A673 (cell line): ENCODE results near the gene CDK17. TPM values are rescaled to one million over a fixed set of nuclear protein-coding genes. Genes with fewer than 3 reads are reported as not detected.

Experiments
- BruUV-seq: library from RNA; stranded (reverse); fragments of 400-500 nt; replicated peaks from 2 replicates; lab custom pipeline; 2021; lab: Mats Ljungman, UMichigan
- CTCF ChIA-PET: fragments of 300-600 bp; sonication (Branson Sonifier 250); formaldehyde crosslinking; loops from one replicate; lab custom pipeline; 2022; ENCODE audit warnings: antibody characterized with exemption; lab: Charles Lee
- POLR2A ChIA-PET: fragments of 300-600 bp; sonication (Branson Sonifier 250); formaldehyde crosslinking; loops from one replicate; lab custom pipeline; 2022; ENCODE audit warnings: antibody characterized with exemption; ENCODE audit not compliant: low non-redundant PET; lab: Charles Lee
- DNase-seq: peaks from one replicate; pipeline ENCODE4 v3.0.0-alpha.2; 2015; ENCODE audit warnings: low spot score
- H3K27ac ChIP-seq: fragments of 200-600 bp; sonication (generic); 2 replicates; pipeline ENCODE4 v1.5.1; 2016; ENCODE audit warnings: mixed run types, low read depth, mild to moderate bottlenecking, mixed read lengths, antibody characterized with exemption, low read length; ENCODE audit not compliant: poor library complexity, severe bottlenecking
- H3K27me3 ChIP-seq: fragments of 200-600 bp; sonication (generic); replicated peaks from 2 replicates; pipeline ENCODE4 v1.6.1; 2017; ENCODE audit warnings: mixed run types, low read depth, mild to moderate bottlenecking, mixed read lengths, antibody characterized with exemption, low read length; ENCODE audit not compliant: insufficient read depth, poor library complexity
- H3K36me3 ChIP-seq: fragments of 200-600 bp; sonication (generic); 2 replicates; pipeline ENCODE4 v1.6.1; 2016; ENCODE audit warnings: mixed run types, mild to moderate bottlenecking, mixed read lengths, antibody characterized with exemption, low read length; ENCODE audit not compliant: insufficient read depth, poor library complexity, severe bottlenecking
- H3K4me1 ChIP-seq: fragments of 200-600 bp; sonication (generic); 2 replicates; pipeline ENCODE4 v1.6.1; 2017; ENCODE audit warnings: mixed run types, mild to moderate bottlenecking, mixed read lengths, antibody characterized with exemption, low read length; ENCODE audit not compliant: insufficient read depth, poor library complexity, severe bottlenecking
- H3K4me3 ChIP-seq: fragments of 200-600 bp; sonication (generic); 2 replicates; pipeline ENCODE4 v1.5.1; 2016; ENCODE audit warnings: low read depth, mixed run types, mild to moderate bottlenecking, mixed read lengths, low read length; ENCODE audit not compliant: poor library complexity, severe bottlenecking
- H3K9me3 ChIP-seq: fragments of 200-600 bp; sonication (generic); 2 replicates; pipeline ENCODE4 v1.6.1; 2016; ENCODE audit warnings: mixed run types, low read depth, mild to moderate bottlenecking, mixed read lengths, antibody characterized with exemption, low read length; ENCODE audit not compliant: poor library complexity, severe bottlenecking
- CTCF ChIP-seq: fragments of 300-800, 200-600 bp; sonication (generic); conservative IDR thresholded peaks from 2 replicates; pipeline ENCODE4 v1.5.1; 2017; ENCODE audit warnings: low read depth, mild to moderate bottlenecking, antibody characterized with exemption, low read length, moderate library complexity, mixed read lengths
- EZH2 ChIP-seq: fragments of 200-600 bp; sonication (generic); IDR thresholded peaks from 2 replicates; pipeline ENCODE4 v1.6.1; 2017; ENCODE audit warnings: borderline replicate concordance, low read depth, mild to moderate bottlenecking, mixed read lengths, antibody characterized with exemption, low read length; ENCODE audit not compliant: poor library complexity, severe bottlenecking
- intact Hi-C: fragments of 100-400 bp; cut with micrococcal nuclease; formaldehyde crosslinking; loops from one replicate; pipeline ENCODE4 v1.10.0; 2022; ENCODE audit not compliant: unreplicated experiment
- total RNA-seq: library from RNA; stranded (reverse); gene quantifications from 2 replicates; pipeline ENCODE4 v1.2.3, GENCODE V29; 2021

CDK17 gene
- total RNA-seq, 1 experiment from 2014 or later = 34.8 TPM

GRCh38 chr12:96246926-96247505 lies 153.2 kb downstream of the CDK17 start:
- H3K4me3 ChIP-seq = no peak overlapping the region
- intact Hi-C loops = no loop called here
- DNase-seq = no peak
- no peaks in the 10 kb centered on the region for H3K9me3 ChIP-seq
- CTCF ChIA-PET = no interaction called here
- POLR2A ChIA-PET = no interaction called here
- no peaks in the 10 kb centered on the region for H3K27me3 ChIP-seq
- TF ChIP-seq EZH2 (no peak), CTCF (no peak)
- BruUV-seq = no TSS peak
- no peaks in the 10 kb centered on the region for H3K4me1 ChIP-seq
- peaks cover 23% of the 10 kb centered on the region for H3K36me3 ChIP-seq
- H3K27ac ChIP-seq = no peak overlapping the region

- no peak overlapping the region for H3K27ac ChIP-seq
- POLR2A ChIA-PET = no interaction called here
- no peaks in the 10 kb centered on the region for H3K27me3 ChIP-seq
- peaks cover 22% of the 10 kb centered on the region for H3K36me3 ChIP-seq
- no TSS peak for BruUV-seq
- H3K4me3 ChIP-seq = no peak overlapping the region
- H3K9me3 ChIP-seq = no peaks in the 10 kb centered on the region
- DNase-seq = no peak
- H3K4me1 ChIP-seq = peaks cover 8% of the 10 kb centered on the region
- intact Hi-C loops = no loop called here
- TF ChIP-seq CTCF = no peak
- no peak for TF ChIP-seq EZH2
- CTCF ChIA-PET = no interaction called here
These were observed 155.4 kb downstream of the CDK17 start for GRCh38 chr12:96244826-96245225.

GRCh38 chr12:96242597-96242996 lies 157.6 kb downstream of the CDK17 start:
- H3K27ac ChIP-seq = no peak overlapping the region
- POLR2A ChIA-PET = no interaction called here
- intact Hi-C loops = no loop called here

More at GRCh38 chr12:96242597-96242996, 157.6 kb downstream of the CDK17 start:
- H3K4me1 ChIP-seq = peaks cover 15% of the 10 kb centered on the region
- BruUV-seq = no TSS peak
- CTCF ChIA-PET = no interaction called here
- TF ChIP-seq EZH2 (no peak), CTCF (no peak)
- H3K9me3 ChIP-seq = no peaks in the 10 kb centered on the region
- H3K4me3 ChIP-seq = no peak overlapping the region
- no peaks in the 10 kb centered on the region for H3K27me3 ChIP-seq
- no peak for DNase-seq
- H3K36me3 ChIP-seq = peaks cover 5% of the 10 kb centered on the region
